Heart left ventricle (tissue), 16 donors: ENCODE data around the gene AGPAT1. TPM values are rescaled to one million over a fixed set of nuclear protein-coding genes. Genes with fewer than 3 reads are reported as not detected.

ENCODE experiments used
- ATAC-seq, 4 donors: fragments of 200-7000 bp; cut with Tn5 transposase; one replicate each; pipeline ENCODE4 v1.9.1; 2020 to 2022; ENCODE audit warnings: moderate library complexity in 4 of 4, mild to moderate bottlenecking in 3 of 4, moderate number of reproducible peaks in 1 of 4
- DNase-seq, 5 donors: peaks; one replicate each; pipeline ENCODE4 v3.0.0-alpha.2; 2020
- H3K27ac ChIP-seq, 12 donors: fragments of 200-600 bp; sonication (generic) in 4 of 12; one replicate each; pipeline versions ENCODE4 v1.5.0 to v1.8.0; 2016 to 2022; ENCODE audit warnings: mild to moderate bottlenecking in 2 of 12
- H3K27me3 ChIP-seq, 9 donors: fragments of 200-600 bp; sonication (generic) in 2 of 9; one replicate each; pipeline versions ENCODE4 v1.5.1 to v1.8.0; 2016 to 2022; ENCODE audit warnings: mild to moderate bottlenecking in 3 of 9
- H3K36me3 ChIP-seq, 9 donors: fragments of 200-600 bp; sonication (generic) in 2 of 9; one replicate each; pipeline versions ENCODE4 v1.5.0 to v1.8.0; 2018 to 2022; ENCODE audit warnings: mild to moderate bottlenecking in 2 of 9
- H3K4me1 ChIP-seq, 12 donors: fragments of 200-600 bp; sonication (generic) in 4 of 12; one replicate each; pipeline versions ENCODE4 v1.5.0 to v1.8.0; 2016 to 2022; ENCODE audit warnings: mild to moderate bottlenecking in 3 of 12
- H3K4me3 ChIP-seq, 12 donors: fragments of 200-600 bp; sonication (generic) in 4 of 12; one replicate each; pipeline versions ENCODE4 v1.5.0 to v1.8.0; 2017 to 2022; ENCODE audit warnings: mild to moderate bottlenecking in 9 of 12, moderate library complexity in 4 of 12
- H3K9me3 ChIP-seq, 12 donors: fragments of 200-600 bp; sonication (generic) in 4 of 12; one replicate each; pipeline versions ENCODE4 v1.5.0 to v1.8.0; 2016 to 2022; ENCODE audit warnings: mild to moderate bottlenecking in 1 of 12
- CTCF ChIP-seq, 12 donors: fragments of 200-600 bp; sonication (generic) in 4 of 12; IDR thresholded peaks; one replicate each; pipeline versions ENCODE4 v1.5.0 to v1.8.0; 2018 to 2022; ENCODE audit warnings: antibody characterized with exemption in 12 of 12, mild to moderate bottlenecking in 5 of 12
- POLR2A ChIP-seq, 2 donors: fragments of 450-650 bp; IDR thresholded peaks; one replicate each; pipeline ENCODE4 v1.6.1; 2017; ENCODE audit warnings: antibody characterized with exemption in 2 of 2, mild to moderate bottlenecking in 2 of 2, moderate library complexity in 2 of 2
- WGBS, 4 donors: extraction: QIAGEN DNeasy Blood & Tissue Kit in 2 of 4; methylation state at CpG; one replicate each; pipeline versions ENCODE4 v1.1.5 to v1.1.7; 2013 to 2018; 5-methylcytosine and 5-hydroxymethylcytosine counted together
- intact Hi-C, 10 donors: fragments of 100-400 bp; cut with DNase I; formaldehyde crosslinking; loops; one replicate each; pipeline versions ENCODE4 v1.11.1 to v1.14.2; 2022
- polyA plus RNA-seq, 2 donors: library from polyadenylated mRNA; stranded (reverse); fragments of 200-250 nt; gene quantifications; one replicate each; pipeline ENCODE4 v1.2.3, GENCODE V29; 2013
- total RNA-seq, 9 donors: library from RNA; depleted of rRNA in 2 of 9; stranded (reverse); fragments of >200 nt in 2 of 9; fragmentation: NEBNext Ultra II Directional in 3 of 9; extraction: Animal tissue kit (Norgen Biotek cat#: 25700) in 3 of 9; gene quantifications; one replicate each; pipeline versions ENCODE4 v1.1.0 to v1.2.4, GENCODE V29; 2016 to 2023
- donor health status: ischemic (EF 13 %, LVEDD 7.1; RV severe dilation, severe dysfunction).
- donor health status: healthy with polysubstance abuse.
- donor health status: DM: no; HTN: yes; CAD: no.
- donor health status: DM: no; HTN: no; CAD: no.
- donor health status: ischemic (EF 25% LVEDD 6.9; RV normal size, moderate dysfunction).
- donor health status: ischemic (EF 25% LVEDD 5.7; RV mildly dilated, moderate dysfunction).
- donor health status: healthy.
- donor health status: DM: yes; HTN: yes; CAD: no.
- donor health status: ischemic (EF 35%, LVEDD 5.7; RV mildly dilated, moderate dysfunction).
- donor health status: nonischemic (EF 11% LVEDD 7.7; RV severe dilation, severe dysfunction).
- donor health status: DM: yes; HTN: yes; CAD: no.
- donor health status: PGD.
- donor health status: ischemic (EF 29% LVEDD 5.4; RV normal size, mild dysfunction).
- donor health status: nonischemic (EF 23%, LVEDD 6.1; RV moderate dilation, normal function).

AGPAT1 gene
- total and polyA plus RNA-seq, 11 donors: 43.5 to 79.1 (median 51.0) TPM

DNA sequence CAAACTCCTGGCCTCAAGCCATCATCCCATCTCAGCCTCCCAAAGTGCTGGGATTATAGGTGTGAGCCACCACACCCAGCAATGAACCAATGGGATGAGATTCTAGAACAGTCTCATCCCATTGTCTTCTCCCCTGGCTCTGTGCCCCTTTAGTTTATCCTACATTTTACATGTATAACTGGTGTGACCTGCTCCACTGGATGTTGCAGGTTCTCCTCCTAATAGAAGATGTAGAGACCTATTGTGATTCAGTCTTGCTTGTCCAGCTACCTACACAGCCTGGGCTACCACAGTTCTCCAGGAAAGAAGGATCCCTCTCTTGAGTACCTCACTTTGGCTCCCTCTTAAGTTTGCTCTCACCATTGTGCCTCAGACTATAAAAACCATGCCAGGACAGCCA, 43.8 kb downstream of the AGPAT1 start:
- DNase-seq (no peak), ATAC-seq (no peak)
- no peaks in the 10 kb centered on the region for H3K27me3 ChIP-seq
- TF ChIP-seq POLR2A (IDR thresholded peaks at IDR 0.05): no peak
- TF ChIP-seq CTCF (IDR thresholded peaks at IDR 0.05): no peak
- H3K4me3 ChIP-seq: no peak overlapping the region
- peaks cover 0 to under 1% (median 0%) of the 10 kb centered on the region in 9 donors for H3K36me3 ChIP-seq
- H3K27ac ChIP-seq: no peak overlapping the region
- no peaks in the 10 kb centered on the region for H3K9me3 ChIP-seq
- intact Hi-C loops: loop anchor here in 2 of 10 donors (2.0 to 5.0 kb wide), 2 partner anchors 15 to 45 kb away; partner anchors contain the start of genes AGPAT1 (in 1 of the 2) and RNF5 (in 1 of the 2)
- peaks cover 11 to 26% (median 18%) of the 10 kb centered on the region in 12 donors for H3K4me1 ChIP-seq

DNA sequence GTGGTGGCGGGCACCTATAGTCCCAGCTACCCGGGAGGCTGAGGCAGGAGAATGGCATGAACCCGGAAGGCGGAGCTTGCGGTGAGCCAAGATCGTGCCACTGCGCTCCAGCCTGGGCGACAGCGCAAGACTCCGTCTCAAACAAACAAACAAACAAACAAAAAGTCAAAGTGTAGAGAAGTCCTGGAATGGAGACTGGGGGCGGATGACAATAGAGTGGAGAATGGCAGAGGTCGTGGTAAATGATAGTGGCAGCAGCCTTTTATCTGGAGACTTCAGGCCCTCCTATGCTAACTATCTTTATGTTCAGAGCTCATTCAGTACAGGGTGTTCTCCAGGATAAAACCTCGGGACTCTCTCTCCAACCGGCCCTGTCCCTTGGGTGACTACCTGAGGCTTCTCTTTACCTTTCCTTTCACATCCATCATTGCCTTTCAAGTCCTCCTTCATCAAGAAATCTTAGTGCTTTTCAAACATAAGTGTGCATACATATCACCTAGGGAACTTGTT, 44.4 kb downstream of the AGPAT1 start:
- H3K27me3 ChIP-seq: no peaks in the 10 kb centered on the region
- no peaks in the 10 kb centered on the region for H3K9me3 ChIP-seq
- H3K36me3 ChIP-seq: peaks cover 0 to 7% (median 2%) of the 10 kb centered on the region in 9 donors
- no peak for ATAC-seq
- TF ChIP-seq POLR2A (IDR thresholded peaks at IDR 0.05) (no peak), CTCF (IDR thresholded peaks at IDR 0.05) (no peak)
- WGBS, 4 donors: 84 to 88% (median 87%) methylated on average over 14 of the region's 14 CpGs
- intact Hi-C loops: loop anchor here in 3 of 10 donors (1.0 to 5.0 kb wide), 3 partner anchors 21 to 46 kb away; partner anchors contain the start of genes AGPAT1 (in 1 of the 3) and RNF5 (in 1 of the 3)
- peaks cover 11 to 32% (median 23%) of the 10 kb centered on the region in 12 donors for H3K4me1 ChIP-seq
- H3K27ac ChIP-seq: no peak overlapping the region
- no peak overlapping the region for H3K4me3 ChIP-seq
- no peak for DNase-seq

GRCh38 chr6:32129297-32130088, 46.4 kb downstream of the AGPAT1 start:
- Histone ChIP-seq H3K9me3 (no peaks in the 10 kb centered on the region), H3K4me1 (peaks cover 11 to 38% (median 25%) of the 10 kb centered on the region in 12 donors), H3K4me3 (peak overlapping the region; percentile 48 to 100 (median 68)), H3K36me3 (peaks cover 0 to 27% (median 22%) of the 10 kb centered on the region in 9 donors), H3K27ac (peak overlapping the region; percentile 51 to 95 (median 88)), H3K27me3 (no peaks in the 10 kb centered on the region)
- ATAC-seq (peak; percentile 9 to 60 (median 54)), DNase-seq (peak in 1 of 5 donors; percentile 87)
- TF ChIP-seq CTCF (IDR thresholded peaks at IDR 0.05) (no peak), POLR2A (IDR thresholded peaks at IDR 0.05) (no peak)
- intact Hi-C loops: loop anchor here in 6 of 10 donors (1.0 to 5.0 kb wide), 8 partner anchors 23 to 843 kb away; partner anchors contain the start of genes AGPAT1 (in 3 of the 6), RNF5 (in 2 of the 6), GPSM3 (in 1 of the 6) and PBX2 (in 1 of the 6)
- 22 to 39% (median 35%) methylated on average over 16 to 22 of the region's 22 CpGs for WGBS, 4 donors
